ES-I3 (cell line): ENCODE data around the gene THSD7A.

ENCODE experiments used
- H3K36me3 ChIP-seq: 2 replicates; pipeline ENCODE4 v1.6.1; 2013; ENCODE audit warnings: mild to moderate bottlenecking, low read length, control low read depth, moderate library complexity; ENCODE audit not compliant: insufficient read depth
- H3K4me1 ChIP-seq: 2 replicates; pipeline ENCODE4 v1.6.1; 2013; ENCODE audit warnings: mild to moderate bottlenecking, control low read depth, low read length; ENCODE audit not compliant: insufficient read depth
- H3K9ac ChIP-seq: 2 replicates; pipeline ENCODE4 v1.6.1; 2013; ENCODE audit warnings: low read depth, mild to moderate bottlenecking, low read length, moderate library complexity
- H3K9me3 ChIP-seq: 2 replicates; pipeline ENCODE4 v1.6.1; 2013; ENCODE audit warnings: mild to moderate bottlenecking, low read length, moderate library complexity; ENCODE audit not compliant: control insufficient read depth, insufficient read depth

The THSD7A gene

DNA sequence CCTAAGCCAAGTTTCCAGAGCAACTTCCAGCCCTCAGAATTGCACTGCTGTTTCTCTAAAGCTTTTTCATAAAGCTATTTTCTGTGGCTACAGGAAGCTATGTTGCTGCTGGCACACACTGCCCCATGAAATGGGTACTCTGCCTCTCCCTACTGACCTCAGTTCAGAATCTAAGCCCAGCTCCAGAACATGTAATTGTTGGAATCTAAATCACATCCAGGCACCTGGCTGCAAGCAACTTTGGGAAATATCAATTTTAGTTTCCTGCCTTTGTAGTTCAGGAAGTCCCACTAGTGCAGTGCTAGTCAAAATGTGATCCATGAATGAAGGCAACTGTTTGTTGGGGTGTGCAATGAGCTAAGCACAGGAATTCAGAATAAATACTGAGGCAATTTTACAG lies 226.2 kb downstream of the THSD7A start:
- Histone ChIP-seq H3K36me3 (no peaks in the 10 kb centered on the region), H3K4me1 (peaks cover 9% of the 10 kb centered on the region; the same call in 1 of the 2 replicates), H3K9me3 (no peaks in the 10 kb centered on the region), H3K9ac (no peak overlapping the region)

DNA sequence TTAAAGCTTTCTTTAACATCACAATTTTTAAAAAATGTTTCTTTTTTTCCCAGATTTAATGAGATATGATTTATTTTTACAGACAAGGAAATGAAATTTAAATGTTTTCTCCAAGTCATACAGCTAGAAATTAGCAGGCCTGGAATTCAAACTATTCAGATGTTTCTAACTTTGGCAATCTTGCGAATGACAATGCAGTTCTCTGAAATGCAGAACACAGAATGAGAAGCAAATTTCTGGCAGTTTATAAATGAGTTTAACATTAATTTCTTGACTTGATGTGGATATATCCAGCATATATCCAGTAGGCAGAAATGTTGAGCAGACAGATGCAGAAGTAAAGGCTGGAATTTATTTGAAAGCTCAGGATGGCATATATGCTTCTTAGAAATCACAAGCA lies 227.5 kb downstream of the THSD7A start:
- Histone ChIP-seq H3K4me1 (peaks cover 9% of the 10 kb centered on the region; the same call in 1 of the 2 replicates), H3K9me3 (no peaks in the 10 kb centered on the region), H3K9ac (no peak overlapping the region), H3K36me3 (no peaks in the 10 kb centered on the region)

DNA sequence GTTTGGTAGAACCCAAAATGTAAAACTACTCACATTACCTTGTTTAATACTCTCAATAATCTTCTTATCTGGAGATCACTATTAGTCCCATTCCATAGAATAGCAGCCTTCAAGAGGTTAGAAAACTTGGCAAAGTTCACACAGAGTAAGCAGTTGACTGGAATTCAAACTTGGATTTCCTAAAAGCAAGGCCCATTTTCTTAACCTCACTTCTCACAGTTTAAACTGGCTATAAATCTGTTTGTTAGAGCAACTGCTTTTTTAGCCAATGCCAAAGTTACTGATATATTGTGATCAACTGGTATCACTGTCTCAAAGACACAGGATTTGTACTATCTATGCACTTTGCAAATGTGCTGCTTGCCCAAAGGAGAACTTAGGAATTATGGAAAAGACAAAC lies 230.2 kb downstream of the THSD7A start:
- H3K9ac ChIP-seq, result no peak overlapping the region
- peaks cover 5% of the 10 kb centered on the region; the same call in 1 of the 2 replicates for H3K4me1 ChIP-seq
- H3K9me3 ChIP-seq, result no peaks in the 10 kb centered on the region
- no peaks in the 10 kb centered on the region for H3K36me3 ChIP-seq

DNA sequence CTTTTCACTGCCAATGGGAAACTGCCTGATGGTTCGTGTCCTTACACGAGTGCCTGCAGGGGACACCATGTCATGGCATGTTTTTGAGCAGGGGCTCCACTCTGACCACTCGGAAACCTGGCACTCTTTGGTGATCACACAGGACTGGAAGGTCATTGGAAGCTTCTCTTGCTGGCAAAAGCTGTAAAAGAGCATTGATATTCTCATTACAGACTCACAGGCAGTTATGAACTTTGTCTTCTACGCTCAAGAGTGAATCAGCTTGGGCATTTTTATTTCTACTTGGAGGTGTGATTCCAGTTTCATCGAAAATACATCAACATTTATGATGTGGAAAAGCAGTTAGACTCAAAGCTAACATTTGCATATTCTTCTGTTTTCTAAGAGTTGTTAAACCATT lies 238.7 kb downstream of the THSD7A start:
- no peaks in the 10 kb centered on the region for H3K4me1 ChIP-seq
- H3K36me3 ChIP-seq, result no peaks in the 10 kb centered on the region
- H3K9ac ChIP-seq, result no peak overlapping the region
- no peaks in the 10 kb centered on the region for H3K9me3 ChIP-seq

DNA sequence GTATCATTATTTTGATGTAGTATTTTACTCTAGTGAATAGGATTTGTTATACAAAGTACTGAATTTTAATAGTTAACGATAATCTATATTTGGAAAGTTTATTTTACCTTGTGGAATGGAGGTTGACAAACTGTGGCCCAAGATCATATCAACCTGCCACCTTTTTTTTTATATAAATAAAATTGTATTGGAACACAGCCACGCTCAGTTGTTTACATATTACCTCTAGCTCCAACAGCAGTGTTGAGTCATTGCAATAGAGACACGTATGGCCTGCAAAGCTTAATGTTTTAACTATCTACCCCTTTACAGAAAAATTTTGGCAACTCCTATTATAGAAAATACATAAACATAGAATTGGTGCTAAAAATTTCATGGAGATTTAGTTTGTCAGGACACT lies 239.3 kb downstream of the THSD7A start:
- Histone ChIP-seq H3K9me3 (no peaks in the 10 kb centered on the region), H3K9ac (no peak overlapping the region), H3K4me1 (no peaks in the 10 kb centered on the region), H3K36me3 (no peaks in the 10 kb centered on the region)

DNA sequence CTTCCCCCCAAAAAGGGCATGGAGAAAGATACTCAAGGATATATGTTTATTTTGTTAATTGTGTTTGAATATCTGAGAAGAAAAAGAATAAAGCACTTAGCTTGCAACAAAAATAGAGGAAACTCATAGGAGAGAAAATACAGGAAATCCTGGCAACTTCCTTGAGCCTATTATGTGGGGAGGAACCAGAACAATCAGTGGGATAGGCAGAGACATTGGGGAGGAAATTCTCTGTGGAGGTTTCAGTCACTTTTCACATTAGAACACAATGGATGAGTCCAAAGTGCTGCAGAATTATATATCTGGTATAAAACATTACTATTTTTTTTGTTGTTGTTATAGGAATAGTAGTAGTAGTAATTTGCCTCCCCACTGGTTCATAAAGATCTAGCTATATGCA lies 240.1 kb downstream of the THSD7A start:
- Histone ChIP-seq H3K4me1 (no peaks in the 10 kb centered on the region), H3K9me3 (no peaks in the 10 kb centered on the region), H3K36me3 (no peaks in the 10 kb centered on the region), H3K9ac (no peak overlapping the region)

DNA sequence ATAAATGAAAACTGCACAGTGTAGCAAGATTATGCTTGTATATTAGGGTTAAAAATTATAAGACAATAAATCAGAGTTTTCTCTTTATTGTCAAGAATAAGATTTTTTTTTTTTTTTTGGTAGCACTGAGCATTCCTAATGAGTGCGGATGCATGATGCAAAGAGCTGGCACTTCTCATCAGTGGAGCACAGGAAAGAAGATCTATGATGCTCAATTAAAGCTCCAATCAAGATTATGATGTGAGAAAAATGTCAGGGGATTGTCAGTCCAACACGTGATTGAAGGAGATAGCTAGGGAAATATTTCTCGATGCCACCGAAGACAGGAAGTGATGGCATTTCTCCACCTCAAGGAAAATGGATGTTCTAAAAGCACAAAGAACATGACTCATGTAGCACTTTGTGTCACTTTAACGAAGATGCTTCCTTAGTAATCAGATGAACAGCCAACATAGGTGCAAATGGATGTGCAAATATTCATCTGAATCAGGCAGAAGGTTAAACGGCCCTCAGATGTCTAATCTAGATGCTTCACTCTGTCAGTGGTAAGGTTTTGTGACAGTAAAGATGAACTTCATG lies 240.9 kb downstream of the THSD7A start:
- Histone ChIP-seq H3K9me3 (no peaks in the 10 kb centered on the region), H3K4me1 (no peaks in the 10 kb centered on the region), H3K36me3 (no peaks in the 10 kb centered on the region), H3K9ac (no peak overlapping the region)

DNA sequence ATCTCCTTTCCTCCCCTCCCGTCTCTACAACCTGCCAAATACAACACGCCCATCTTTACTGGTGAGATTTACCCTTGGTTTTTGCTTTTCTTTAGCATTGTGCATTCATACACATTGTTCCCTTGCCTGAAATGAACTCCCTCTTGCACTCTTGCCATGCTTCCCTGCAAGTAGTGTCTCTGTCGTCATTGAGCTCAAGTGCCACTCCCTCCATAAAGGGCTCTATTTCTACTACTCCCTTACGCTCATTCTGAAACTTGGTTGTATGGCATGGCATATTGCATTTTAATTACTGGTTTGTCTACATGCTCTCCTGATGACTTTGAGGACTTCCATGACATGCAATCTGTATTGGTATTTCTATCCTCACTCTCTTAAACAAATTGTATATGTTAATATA lies 242.7 kb downstream of the THSD7A start:
- Histone ChIP-seq H3K9ac (no peak overlapping the region), H3K9me3 (no peaks in the 10 kb centered on the region), H3K4me1 (no peaks in the 10 kb centered on the region), H3K36me3 (no peaks in the 10 kb centered on the region)

DNA sequence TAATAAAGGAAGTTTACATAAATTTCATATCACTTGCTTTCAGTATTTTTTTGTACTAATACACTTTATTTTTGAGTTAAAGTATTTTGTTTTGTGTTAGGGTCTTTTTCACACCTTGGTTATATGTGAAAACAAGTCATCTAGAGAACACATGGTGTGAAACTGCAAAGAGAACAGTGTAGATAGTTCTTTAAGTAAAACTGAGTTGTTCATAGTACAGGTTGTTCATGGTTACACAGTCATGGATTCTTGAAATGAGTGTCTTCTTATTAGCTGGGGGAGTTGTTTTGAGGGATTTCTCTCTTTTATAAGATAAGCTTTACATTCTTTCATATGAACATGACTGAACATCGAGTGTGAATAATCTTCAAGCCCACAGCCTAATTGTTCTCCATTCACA lies 244.2 kb downstream of the THSD7A start:
- no peaks in the 10 kb centered on the region for H3K9me3 ChIP-seq
- no peak overlapping the region for H3K9ac ChIP-seq
- no peaks in the 10 kb centered on the region for H3K4me1 ChIP-seq
- H3K36me3 ChIP-seq, result no peaks in the 10 kb centered on the region

DNA sequence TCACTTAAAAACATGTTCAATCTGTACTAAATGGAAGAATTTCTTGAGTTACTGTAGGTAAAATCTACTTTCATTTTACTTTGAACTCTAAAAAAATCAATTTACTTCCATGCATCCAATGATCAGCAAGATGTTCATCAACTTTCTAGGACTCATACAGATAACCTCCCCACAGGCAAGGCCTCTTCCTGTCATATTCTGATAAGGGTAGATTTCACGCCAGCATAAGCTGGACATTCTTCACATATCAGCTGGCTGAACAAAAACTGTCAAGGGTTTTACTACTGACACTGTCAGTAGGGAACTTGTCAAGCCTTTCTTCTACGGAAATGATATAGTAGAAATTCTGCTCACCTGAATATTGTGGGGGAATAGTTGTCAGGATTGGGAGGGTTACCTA lies 244.9 kb downstream of the THSD7A start:
- H3K9ac ChIP-seq, result no peak overlapping the region
- H3K36me3 ChIP-seq, result no peaks in the 10 kb centered on the region
- no peaks in the 10 kb centered on the region for H3K4me1 ChIP-seq
- no peaks in the 10 kb centered on the region for H3K9me3 ChIP-seq

DNA sequence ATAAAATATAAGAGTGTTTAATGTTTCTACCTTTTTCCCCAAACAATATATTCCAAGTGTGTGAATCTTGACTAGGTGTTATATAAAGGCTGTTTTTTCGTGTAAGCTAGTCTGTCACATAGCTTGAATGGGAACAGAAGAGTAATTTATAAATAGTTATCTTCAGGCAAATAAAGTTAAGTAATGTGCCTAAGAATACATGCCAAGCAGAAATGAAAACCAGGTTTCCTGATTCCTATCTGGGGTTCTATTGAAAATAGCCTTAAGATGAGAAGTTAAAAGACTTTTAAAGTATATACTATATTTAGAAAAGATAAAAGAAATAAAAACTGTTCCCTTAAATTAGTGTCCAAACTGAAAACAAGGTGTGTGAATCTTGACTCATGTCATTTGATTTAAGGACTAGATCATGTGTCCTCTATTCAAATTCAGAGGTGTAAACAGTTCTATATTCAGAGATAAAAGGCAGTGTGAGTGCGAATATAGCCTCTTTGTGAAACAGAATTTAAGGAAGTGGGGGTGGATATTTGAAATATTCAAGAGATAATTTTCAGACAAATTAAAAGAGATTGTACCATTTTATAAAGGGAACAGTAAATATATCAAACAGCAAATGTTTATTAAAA lies 247.5 kb downstream of the THSD7A start:
- Histone ChIP-seq H3K9me3 (no peaks in the 10 kb centered on the region), H3K4me1 (no peaks in the 10 kb centered on the region), H3K36me3 (no peaks in the 10 kb centered on the region), H3K9ac (no peak overlapping the region)

DNA sequence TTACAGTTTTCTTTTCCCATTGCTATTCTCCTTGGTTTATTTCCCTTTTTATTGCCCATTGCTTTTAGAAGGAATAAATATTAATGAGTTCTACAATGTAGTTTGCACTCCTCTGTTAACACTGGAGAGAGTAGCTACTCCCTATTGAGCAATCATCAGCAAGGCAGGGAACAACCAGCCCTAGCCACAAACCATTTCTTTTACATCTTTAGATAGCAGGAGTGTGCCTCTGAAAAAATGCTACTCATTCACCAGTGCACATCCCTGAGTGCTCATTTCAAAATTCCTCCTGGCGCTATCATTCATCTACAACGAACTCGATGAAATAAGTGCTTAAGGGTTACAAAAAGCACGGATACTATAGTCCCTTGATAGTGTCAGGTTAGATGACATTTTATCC lies 252.9 kb downstream of the THSD7A start:
- H3K4me1 ChIP-seq, result peaks cover 9% of the 10 kb centered on the region; the same call in 1 of the 2 replicates
- H3K36me3 ChIP-seq, result no peaks in the 10 kb centered on the region
- H3K9me3 ChIP-seq, result no peaks in the 10 kb centered on the region
- no peak overlapping the region for H3K9ac ChIP-seq

DNA sequence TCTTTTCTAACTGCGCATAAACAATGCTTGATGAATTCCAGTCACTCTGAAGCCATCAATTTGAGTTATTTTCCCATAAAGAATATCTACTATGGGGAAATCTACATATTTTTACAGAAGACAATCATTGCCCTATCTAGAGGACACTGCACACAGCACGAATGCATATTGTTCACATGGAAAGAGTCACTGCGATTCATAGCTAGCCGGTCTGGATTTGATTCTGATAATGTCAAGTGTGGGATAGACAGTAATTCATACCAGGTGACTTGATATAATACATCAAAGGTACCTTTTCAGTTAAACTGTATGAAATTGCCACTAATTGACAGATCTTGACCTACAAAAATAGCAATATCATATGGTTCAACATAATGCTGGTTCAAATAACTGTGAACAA lies 255.7 kb downstream of the THSD7A start:
- Histone ChIP-seq H3K9ac (no peak overlapping the region), H3K9me3 (no peaks in the 10 kb centered on the region), H3K36me3 (no peaks in the 10 kb centered on the region), H3K4me1 (peaks cover 9% of the 10 kb centered on the region; the same call in 1 of the 2 replicates)

DNA sequence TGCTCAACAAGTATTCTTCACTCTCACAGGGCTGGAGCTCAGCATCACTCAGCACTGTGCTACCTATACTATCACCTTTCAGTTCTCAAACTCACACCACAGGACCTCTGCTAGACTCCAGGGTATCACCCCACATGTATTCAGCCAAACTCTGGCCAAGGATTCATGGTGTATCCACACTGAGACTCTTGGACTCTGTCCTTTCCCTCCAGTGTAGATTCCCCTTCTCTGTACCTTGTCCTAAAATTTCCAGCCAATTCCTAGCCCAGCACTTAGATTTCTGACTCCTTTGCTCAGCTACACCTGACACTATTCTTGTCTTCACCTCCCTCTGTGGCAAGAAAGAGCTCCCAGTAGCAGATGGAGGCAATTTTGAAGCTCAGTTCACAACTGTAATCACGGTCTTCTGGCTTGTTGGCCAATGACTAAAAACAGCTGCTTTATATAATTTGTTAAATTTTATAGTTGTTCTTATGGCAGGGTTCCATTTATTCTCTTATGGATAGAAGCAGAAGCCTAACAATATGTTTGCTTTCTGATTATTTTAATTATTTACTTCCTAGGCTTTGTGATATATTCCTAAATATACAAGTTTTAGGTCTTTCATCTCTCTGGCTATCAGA lies 258.8 kb downstream of the THSD7A start:
- peaks cover 5% of the 10 kb centered on the region; the same call in 1 of the 2 replicates for H3K4me1 ChIP-seq
- H3K36me3 ChIP-seq, result no peaks in the 10 kb centered on the region
- H3K9me3 ChIP-seq, result no peaks in the 10 kb centered on the region
- H3K9ac ChIP-seq, result no peak overlapping the region

DNA sequence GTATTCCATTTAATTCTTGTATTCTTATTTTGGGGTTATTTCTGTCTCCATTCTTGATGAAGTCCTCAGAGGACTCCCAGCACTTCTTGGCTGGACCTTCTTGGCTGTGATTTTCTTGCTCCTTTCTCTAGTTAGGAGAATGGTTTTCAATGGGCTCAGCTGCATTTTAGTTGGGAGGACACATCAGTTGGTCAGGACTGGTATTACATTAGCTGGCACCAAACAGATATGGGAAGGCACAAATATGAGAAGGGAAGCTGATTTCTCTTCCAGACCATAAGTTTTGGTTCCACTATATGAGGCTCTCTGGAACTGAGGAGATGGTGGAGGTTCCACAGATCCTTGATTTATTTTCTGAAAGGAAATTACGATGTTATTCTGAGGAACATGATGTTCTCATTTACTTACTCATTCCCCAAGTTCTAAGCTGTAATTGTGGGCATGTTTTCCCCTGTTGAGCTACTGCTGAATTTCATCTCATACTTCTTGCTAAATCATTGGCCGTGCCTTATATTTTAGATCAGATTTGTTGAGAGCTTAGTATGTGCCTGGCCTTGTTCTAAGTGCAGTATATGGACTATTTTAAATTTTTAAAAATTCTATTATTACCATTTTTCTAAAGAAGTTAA lies 261.0 kb downstream of the THSD7A start:
- Histone ChIP-seq H3K9me3 (no peaks in the 10 kb centered on the region), H3K36me3 (no peaks in the 10 kb centered on the region), H3K4me1 (no peaks in the 10 kb centered on the region), H3K9ac (no peak overlapping the region)
